ENCODE data around the gene SCN1B.
"Not testable (repeated sequence)": the region's sequence is repeated elsewhere in the genome, so short reads cannot be mapped to it uniquely, and the experiment has no call there.

SCN1B gene

GRCh38 chr19:35000647-35001501 is 29.4 kb upstream of the SCN1B start:
- DNase-seq (ENCODE audit: insufficient read length, low spot score): no peak

GRCh38 chr19:35002037-35002535 is 28.2 kb upstream of the SCN1B start:
- FAIRE-seq: no peak
- DNase-seq (ENCODE audit: insufficient read length, low spot score): no peak

More at GRCh38 chr19:35000647-35001501, 29.4 kb upstream of the SCN1B start:
- FAIRE-seq: peak; percentile 59

GRCh38 chr19:35004517-35005255 is 25.6 kb upstream of the SCN1B start:
- no peak for FAIRE-seq
- DNase-seq (ENCODE audit: insufficient read length, low spot score): no peak

GRCh38 chr19:35005256-35005977 is 24.9 kb upstream of the SCN1B start:
- FAIRE-seq (no peak), DNase-seq (ENCODE audit: insufficient read length, low spot score) (no peak)

- DNase-seq (ENCODE audit: insufficient read length, low spot score); FAIRE-seq: not testable (repeated sequence)
Observed at GRCh38 chr19:35006007-35006341, 24.3 kb upstream of the SCN1B start.

- FAIRE-seq: peak; percentile 77
Observed at GRCh38 chr19:35006342-35006998, 23.8 kb upstream of the SCN1B start.

GRCh38 chr19:35006999-35007365 is 23.3 kb upstream of the SCN1B start:
- no peak for FAIRE-seq

More at GRCh38 chr19:35006342-35006998, 23.8 kb upstream of the SCN1B start:
- no peak for DNase-seq (ENCODE audit: insufficient read length, low spot score)

GRCh38 chr19:35007427-35007826 is 22.8 kb upstream of the SCN1B start:
- not testable (repeated sequence) for FAIRE-seq; DNase-seq (ENCODE audit: insufficient read length, low spot score)

More at GRCh38 chr19:35006999-35007365, 23.3 kb upstream of the SCN1B start:
- no peak for DNase-seq (ENCODE audit: insufficient read length, low spot score)

GRCh38 chr19:35008891-35009341 is 21.4 kb upstream of the SCN1B start:
- no peak for DNase-seq (ENCODE audit: insufficient read length, low spot score)
- FAIRE-seq: no peak

- FAIRE-seq (no peak), DNase-seq (ENCODE audit: insufficient read length, low spot score) (no peak)
Observed at GRCh38 chr19:35009424-35010415, 20.6 kb upstream of the SCN1B start.

GRCh38 chr19:35011091-35011689 is 19.1 kb upstream of the SCN1B start:
- FAIRE-seq (no peak), DNase-seq (ENCODE audit: insufficient read length, low spot score) (no peak)

GRCh38 chr19:35011737-35012682 is 18.3 kb upstream of the SCN1B start:
- DNase-seq (ENCODE audit: insufficient read length, low spot score) (no peak), FAIRE-seq (no peak)

- peak; percentile 69 for FAIRE-seq
- no peak for DNase-seq (ENCODE audit: insufficient read length, low spot score)
Observed at GRCh38 chr19:35013041-35013819, 17.0 kb upstream of the SCN1B start.

- no peak for DNase-seq (ENCODE audit: insufficient read length, low spot score)
- peak; percentile 54 for FAIRE-seq
Observed at GRCh38 chr19:35013820-35014754, 16.2 kb upstream of the SCN1B start.

- FAIRE-seq; DNase-seq (ENCODE audit: insufficient read length, low spot score): not testable (repeated sequence)
Observed at GRCh38 chr19:35014774-35015173, 15.5 kb upstream of the SCN1B start.
